Osteocyte (in vitro differentiated cells): ENCODE results near the gene SAMM50. TPM values are rescaled to one million over a fixed set of nuclear protein-coding genes. Genes with fewer than 3 reads are reported as not detected.

Experiments used
- DNase-seq: peaks from one replicate; pipeline ENCODE4 v3.0.0; 2021; ENCODE audit warnings: mixed read lengths; ENCODE audit not compliant: unreplicated experiment; ENCODE audit errors: extremely low spot score
- H3K27ac Mint-ChIP-seq: one replicate; pipeline ENCODE4 v1.8.0; 2021; ENCODE audit warnings: mild to moderate bottlenecking, mixed read lengths; ENCODE audit not compliant: unreplicated experiment
- H3K27me3 Mint-ChIP-seq: one replicate; pipeline ENCODE4 v1.8.0; 2021; ENCODE audit warnings: mixed read lengths; ENCODE audit not compliant: unreplicated experiment
- H3K36me3 Mint-ChIP-seq: one replicate; pipeline ENCODE4 v1.8.0; 2021; ENCODE audit warnings: mixed read lengths; ENCODE audit not compliant: unreplicated experiment
- H3K4me1 Mint-ChIP-seq: one replicate; pipeline ENCODE4 v1.8.0; 2021; ENCODE audit warnings: mixed read lengths; ENCODE audit not compliant: unreplicated experiment
- H3K4me3 Mint-ChIP-seq: one replicate; pipeline ENCODE4 v1.8.0; 2021; ENCODE audit warnings: mild to moderate bottlenecking, moderate library complexity, mixed read lengths; ENCODE audit not compliant: unreplicated experiment
- H3K9me3 Mint-ChIP-seq: one replicate; pipeline ENCODE4 v1.8.0; 2021; ENCODE audit warnings: mixed read lengths; ENCODE audit not compliant: unreplicated experiment
- CTCF ChIP-seq: fragments of 200-600 bp; sonication (generic); IDR thresholded peaks from 2 replicates; pipeline ENCODE4 v1.5.0; 2021; ENCODE audit warnings: antibody characterized with exemption, mild to moderate bottlenecking, moderate library complexity
- total RNA-seq: library from RNA; stranded (reverse); gene quantifications from 2 replicates; pipeline ENCODE4 v1.2.1, GENCODE V29; 2021

Gene SAMM50
- total RNA-seq, 1 donor from 2014 or later: 42.6 TPM

GRCh38 chr22:44002997-44003396, 47.8 kb downstream of the SAMM50 start:
- Mint-ChIP-seq H3K36me3 (peaks cover 31% of the 10 kb centered on the region), H3K4me1 (no peaks in the 10 kb centered on the region), H3K27me3 (no peaks in the 10 kb centered on the region), H3K27ac (no peak overlapping the region), H3K9me3 (no peaks in the 10 kb centered on the region), H3K4me3 (no peak overlapping the region)
- TF ChIP-seq CTCF: no peak
- DNase-seq: no peak

GRCh38 chr22:44003405-44004103, 48.3 kb downstream of the SAMM50 start:
- no peak overlapping the region for H3K4me3 Mint-ChIP-seq
- TF ChIP-seq CTCF: no peak
- no peaks in the 10 kb centered on the region for H3K27me3 Mint-ChIP-seq
- no peak for DNase-seq
- H3K36me3 Mint-ChIP-seq: peaks cover 25% of the 10 kb centered on the region
- no peaks in the 10 kb centered on the region for H3K9me3 Mint-ChIP-seq
- no peak overlapping the region for H3K27ac Mint-ChIP-seq
- no peaks in the 10 kb centered on the region for H3K4me1 Mint-ChIP-seq

- peaks cover 20% of the 10 kb centered on the region for H3K36me3 Mint-ChIP-seq
- H3K27me3 Mint-ChIP-seq: no peaks in the 10 kb centered on the region
- no peaks in the 10 kb centered on the region for H3K4me1 Mint-ChIP-seq
- H3K27ac Mint-ChIP-seq: no peak overlapping the region
- no peak overlapping the region for H3K4me3 Mint-ChIP-seq
- DNase-seq: no peak
- TF ChIP-seq CTCF: no peak
- H3K9me3 Mint-ChIP-seq: no peaks in the 10 kb centered on the region
These were observed 48.8 kb downstream of the SAMM50 start for GRCh38 chr22:44004104-44004460.

- Mint-ChIP-seq H3K27ac (no peak overlapping the region), H3K4me3 (no peak overlapping the region), H3K4me1 (no peaks in the 10 kb centered on the region), H3K36me3 (peaks cover 14% of the 10 kb centered on the region), H3K27me3 (no peaks in the 10 kb centered on the region), H3K9me3 (no peaks in the 10 kb centered on the region)
- no peak for TF ChIP-seq CTCF
- DNase-seq: no peak
These were observed 50.3 kb downstream of the SAMM50 start for GRCh38 chr22:44005524-44005923.

- Mint-ChIP-seq H3K27me3 (no peaks in the 10 kb centered on the region), H3K9me3 (no peaks in the 10 kb centered on the region), H3K36me3 (no peaks in the 10 kb centered on the region), H3K4me1 (no peaks in the 10 kb centered on the region), H3K4me3 (no peak overlapping the region), H3K27ac (no peak overlapping the region)
- no peak for DNase-seq
- TF ChIP-seq CTCF: no peak
These were observed 56.9 kb downstream of the SAMM50 start for GRCh38 chr22:44012162-44012561.
